ENCODE measurements around the gene FRMPD4. TPM values are rescaled to one million over a fixed set of nuclear protein-coding genes. Genes with fewer than 3 reads are reported as not detected.
A peak's percentile ranks its signal among the peaks of the same experiment; 100 is the strongest.

The FRMPD4 gene
- total RNA-seq, 3 donors from 2014 or later: 0.06 to 3.4 (median 0.34) TPM

DNA sequence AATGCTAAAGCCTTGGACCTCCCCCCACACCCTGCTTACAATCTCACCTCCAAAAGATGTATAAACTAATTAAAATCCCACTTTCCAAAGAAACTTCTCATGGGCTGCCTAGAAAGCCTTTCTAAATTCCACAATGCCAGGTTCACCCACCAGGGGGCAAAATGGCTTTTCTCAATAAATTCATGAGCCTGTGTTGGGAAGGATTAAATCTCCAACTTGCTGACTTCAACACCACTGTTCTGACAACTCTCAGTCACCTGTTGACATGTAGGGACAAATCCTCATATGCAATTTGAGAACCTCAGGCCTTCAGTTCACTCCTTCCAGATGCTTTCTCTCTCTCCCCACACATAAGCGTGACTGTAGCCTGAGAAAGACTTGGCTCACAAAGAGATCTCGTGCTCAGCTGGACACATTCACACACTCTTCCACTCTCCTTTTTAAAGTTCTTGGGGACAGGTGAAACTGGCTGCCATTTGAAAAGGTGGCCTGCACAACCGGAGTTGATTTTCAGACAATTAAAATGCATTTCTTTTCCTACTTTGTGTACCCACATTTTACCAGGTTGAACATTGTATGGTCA, 564.3 kb downstream of the FRMPD4 start:
- ATAC-seq (no peak), DNase-seq (peak in 1 of 3 donors; percentile 15)
- no peaks in the 10 kb centered on the region for H3K36me3 ChIP-seq (ENCODE audit: low read depth)
- H3K4me1 ChIP-seq (ENCODE audit: low read depth): no peaks in the 10 kb centered on the region
- TF ChIP-seq, protein P1, sequence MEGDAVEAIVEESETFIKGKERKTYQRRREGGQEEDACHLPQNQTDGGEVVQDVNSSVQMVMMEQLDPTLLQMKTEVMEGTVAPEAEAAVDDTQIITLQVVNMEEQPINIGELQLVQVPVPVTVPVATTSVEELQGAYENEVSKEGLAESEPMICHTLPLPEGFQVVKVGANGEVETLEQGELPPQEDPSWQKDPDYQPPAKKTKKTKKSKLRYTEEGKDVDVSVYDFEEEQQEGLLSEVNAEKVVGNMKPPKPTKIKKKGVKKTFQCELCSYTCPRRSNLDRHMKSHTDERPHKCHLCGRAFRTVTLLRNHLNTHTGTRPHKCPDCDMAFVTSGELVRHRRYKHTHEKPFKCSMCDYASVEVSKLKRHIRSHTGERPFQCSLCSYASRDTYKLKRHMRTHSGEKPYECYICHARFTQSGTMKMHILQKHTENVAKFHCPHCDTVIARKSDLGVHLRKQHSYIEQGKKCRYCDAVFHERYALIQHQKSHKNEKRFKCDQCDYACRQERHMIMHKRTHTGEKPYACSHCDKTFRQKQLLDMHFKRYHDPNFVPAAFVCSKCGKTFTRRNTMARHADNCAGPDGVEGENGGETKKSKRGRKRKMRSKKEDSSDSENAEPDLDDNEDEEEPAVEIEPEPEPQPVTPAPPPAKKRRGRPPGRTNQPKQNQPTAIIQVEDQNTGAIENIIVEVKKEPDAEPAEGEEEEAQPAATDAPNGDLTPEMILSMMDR (IDR thresholded peaks at IDR 0.05): no peak
- H3K4me3 ChIP-seq: no peak overlapping the region
- intact Hi-C loops (cut with DNase I, micrococcal nuclease): no loop called here
- no peaks in the 10 kb centered on the region for H3K9me3 ChIP-seq

DNA sequence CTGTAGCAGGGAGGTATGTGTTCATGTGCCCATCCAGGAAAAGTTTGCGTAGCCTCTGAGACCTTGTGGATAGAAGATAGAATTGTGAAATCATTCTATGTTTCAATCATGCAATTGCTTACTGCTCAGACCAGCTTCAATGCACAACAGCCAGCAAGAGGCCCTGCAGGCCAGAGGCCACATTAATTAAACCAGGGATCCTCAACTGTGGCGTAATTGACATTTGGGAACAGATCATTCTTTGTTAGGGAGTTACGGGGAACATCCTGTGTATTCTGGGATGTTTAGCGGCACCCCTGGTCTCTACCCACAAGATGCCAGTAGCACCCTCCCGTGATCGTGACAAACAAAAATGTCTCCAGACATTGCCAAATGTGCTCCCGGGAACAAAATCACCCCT, 566.4 kb downstream of the FRMPD4 start:
- Histone ChIP-seq H3K4me3 (no peak overlapping the region), H3K36me3 (ENCODE audit: low read depth) (no peaks in the 10 kb centered on the region), H3K4me1 (ENCODE audit: low read depth) (no peaks in the 10 kb centered on the region), H3K9me3 (no peaks in the 10 kb centered on the region)
- ATAC-seq: no peak
- TF ChIP-seq, protein P1 (IDR thresholded peaks at IDR 0.05): no peak
- DNase-seq: no peak
- intact Hi-C loops (cut with DNase I, micrococcal nuclease): no loop called here

DNA sequence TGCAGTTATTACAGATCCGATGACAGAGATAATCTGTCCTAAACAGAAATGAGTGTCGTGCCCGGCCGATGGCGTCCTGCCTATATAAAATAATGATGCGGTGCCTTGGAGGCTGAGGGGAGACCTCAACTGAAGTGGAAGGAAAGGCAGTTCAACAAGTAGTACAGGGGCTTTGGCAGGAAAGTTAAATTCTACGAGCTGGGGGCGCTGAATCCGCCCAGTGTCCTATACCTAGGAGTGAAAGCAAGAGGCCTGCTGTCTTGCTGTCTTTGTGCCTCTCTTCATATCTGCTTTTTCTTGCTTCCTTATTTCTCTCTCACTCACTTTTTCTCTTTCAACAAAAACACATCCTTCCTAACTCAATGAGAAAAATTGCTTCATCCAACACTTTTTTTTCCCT, 570.8 kb downstream of the FRMPD4 start:
- no peaks in the 10 kb centered on the region for H3K36me3 ChIP-seq (ENCODE audit: low read depth)
- peak in 1 of 3 donors; percentile 25 for DNase-seq
- TF ChIP-seq, protein P1 (IDR thresholded peaks at IDR 0.05): no peak

DNA sequence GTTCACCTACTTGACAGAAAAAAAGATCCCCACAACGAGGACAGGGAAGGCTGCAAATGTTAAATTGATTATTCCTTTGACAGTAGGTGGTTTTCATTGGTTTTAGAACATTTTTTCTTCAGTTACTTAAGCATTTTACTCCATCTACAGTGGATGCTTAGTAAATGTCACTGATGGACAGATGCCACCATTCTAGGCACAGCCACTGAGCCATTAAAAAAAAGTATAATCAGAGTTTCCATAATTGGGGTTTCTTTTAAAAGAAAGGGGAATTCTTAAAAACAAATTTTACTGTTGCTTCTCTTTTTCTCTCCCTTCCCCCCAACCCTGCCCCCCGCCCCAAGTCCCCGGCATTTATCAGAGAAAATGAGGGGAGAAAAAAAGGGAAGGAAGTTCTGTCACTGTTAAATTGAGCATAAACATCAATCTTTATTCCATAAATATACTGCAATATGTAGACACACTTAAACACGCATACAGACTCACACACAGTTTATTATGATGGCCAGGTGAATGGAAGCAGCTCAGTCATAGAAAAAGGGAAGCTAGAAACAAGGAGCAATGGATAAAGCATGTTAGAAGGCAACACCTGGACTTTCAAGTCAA, 573.3 kb downstream of the FRMPD4 start:
- no peaks in the 10 kb centered on the region for H3K36me3 ChIP-seq (ENCODE audit: low read depth)
- ATAC-seq: no peak
- H3K9me3 ChIP-seq: no peaks in the 10 kb centered on the region
- intact Hi-C loops (cut with DNase I, micrococcal nuclease): no loop called here
- no peak for DNase-seq
- TF ChIP-seq, protein P1 (IDR thresholded peaks at IDR 0.05): no peak
- no peaks in the 10 kb centered on the region for H3K4me1 ChIP-seq (ENCODE audit: low read depth)
- H3K4me3 ChIP-seq: no peak overlapping the region

More for the DNA sequence above, 570.8 kb downstream of the FRMPD4 start:
- H3K9me3 ChIP-seq: no peaks in the 10 kb centered on the region
- no peak overlapping the region for H3K4me3 ChIP-seq
- ATAC-seq: no peak
- H3K4me1 ChIP-seq (ENCODE audit: low read depth): no peaks in the 10 kb centered on the region
- intact Hi-C loops (cut with DNase I, micrococcal nuclease): no loop called here

DNA sequence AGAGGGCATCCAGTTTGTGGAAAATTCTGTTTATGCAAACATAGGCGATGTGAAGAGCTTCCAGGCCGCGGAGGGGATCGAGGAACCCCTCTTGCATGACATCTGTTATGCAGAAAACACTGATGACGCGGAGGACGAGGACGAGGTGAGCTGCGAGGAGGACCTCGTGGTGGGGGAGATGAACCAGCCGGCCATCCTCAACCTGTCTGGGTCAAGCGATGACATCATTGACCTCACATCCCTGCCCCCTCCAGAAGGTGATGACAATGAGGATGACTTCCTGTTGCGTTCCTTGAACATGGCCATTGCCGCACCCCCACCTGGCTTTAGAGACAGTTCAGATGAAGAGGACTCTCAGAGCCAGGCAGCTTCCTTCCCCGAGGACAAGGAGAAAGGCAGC, 578.3 kb downstream of the FRMPD4 start:
- no peak for ATAC-seq
- TF ChIP-seq, protein P1 (IDR thresholded peaks at IDR 0.05): no peak

More for the DNA sequence above, 578.3 kb downstream of the FRMPD4 start:
- Histone ChIP-seq H3K9me3 (no peaks in the 10 kb centered on the region), H3K36me3 (ENCODE audit: low read depth) (no peaks in the 10 kb centered on the region), H3K4me1 (ENCODE audit: low read depth) (no peaks in the 10 kb centered on the region), H3K4me3 (no peak overlapping the region)
- intact Hi-C loops (cut with DNase I, micrococcal nuclease): no loop called here
- no peak for DNase-seq
